Panc1 (cell line): ENCODE measurements around the gene SCPEP1. TPM values are rescaled to one million over a fixed set of nuclear protein-coding genes. Genes with fewer than 3 reads are reported as not detected.

Experiments used
- ATAC-seq: fragments of 200-7000 bp; cut with Tn5 transposase; 2 replicates; pipeline ENCODE4 v1.9.1; 2020; ENCODE audit warnings: mild to moderate bottlenecking, moderate library complexity
- BruUV-seq: library from RNA; stranded (reverse); fragments of 400-500 nt; replicated peaks from 2 replicates; lab custom pipeline; 2021; lab: Mats Ljungman, UMichigan
- CTCF ChIA-PET: fragments of 300-600 bp; sonication (Branson Sonifier 250); formaldehyde crosslinking; loops from one replicate; lab custom pipeline; 2022; ENCODE audit warnings: antibody characterized with exemption; lab: Charles Lee
- POLR2A ChIA-PET: fragments of 300-600 bp; sonication (Branson Sonifier 250); formaldehyde crosslinking; loops from one replicate; lab custom pipeline; 2022; ENCODE audit warnings: antibody characterized with exemption; lab: Charles Lee
- DNase-seq: peaks from one replicate; pipeline ENCODE4 v3.0.0-alpha.2; 2010; ENCODE audit warnings: low read depth, low spot score
- H3K27ac ChIP-seq: 2 replicates; pipeline ENCODE4 v1.5.1; 2011; ENCODE audit warnings: mild to moderate bottlenecking, low read length, inconsistent platforms
- H3K27me3 ChIP-seq: fragments of 200-500 bp; sonication (Bioruptor generic); 2 replicates; pipeline ENCODE4 v1.6.0; 2014; ENCODE audit warnings: low read length, inconsistent platforms; ENCODE audit not compliant: control insufficient read depth, insufficient read depth
- H3K36me3 ChIP-seq: fragments of 200-500 bp; sonication (Bioruptor generic); 2 replicates; pipeline ENCODE4 v1.5.1; 2014; ENCODE audit warnings: inconsistent platforms, mild to moderate bottlenecking, low read length, moderate library complexity; ENCODE audit not compliant: control insufficient read depth, insufficient read depth
- H3K4me1 ChIP-seq: 2 replicates; pipeline ENCODE4 v1.5.1; 2011; ENCODE audit warnings: inconsistent platforms, mild to moderate bottlenecking, low read length, moderate library complexity; ENCODE audit not compliant: control insufficient read depth, insufficient read depth
- H3K4me3 ChIP-seq, 2 experiments: 2 replicates each; pipeline ENCODE4 v1.5.1; 2011 to 2012; ENCODE audit warnings: low read depth in 2 of 2, low read length in 2 of 2, mild to moderate bottlenecking in 2 of 2, inconsistent platforms in 1 of 2, moderate library complexity in 1 of 2
- H3K9me3 ChIP-seq: fragments of 200-500 bp; sonication (Bioruptor generic); 2 replicates; pipeline ENCODE4 v1.5.1; 2014; ENCODE audit warnings: low read depth, mild to moderate bottlenecking, inconsistent platforms, low read length, moderate library complexity; ENCODE audit not compliant: control insufficient read depth, insufficient read depth
- CTCF ChIP-seq: fragments of 450-650 bp; IDR thresholded peaks from 2 replicates; pipeline ENCODE4 v1.5.1; 2017; ENCODE audit warnings: mild to moderate bottlenecking
- POLR2AphosphoS5 ChIP-seq: IDR thresholded peaks from 2 replicates; pipeline ENCODE4 v1.6.1; 2012; ENCODE audit warnings: mild to moderate bottlenecking, low read depth, low read length, moderate library complexity
- REST ChIP-seq, 2 experiments: IDR thresholded peaks; 2 replicates each; pipeline ENCODE4 v1.6.1; 2011 to 2012; ENCODE audit warnings: low read depth in 2 of 2, control low read depth in 1 of 2, low read length in 1 of 2, mild to moderate bottlenecking in 1 of 2, moderate library complexity in 1 of 2; ENCODE audit not compliant: insufficient read depth in 1 of 2
- SIN3A ChIP-seq: IDR thresholded peaks from 2 replicates; pipeline ENCODE4 v1.6.1; 2012; ENCODE audit warnings: low read depth, mild to moderate bottlenecking, low read length, moderate library complexity, borderline replicate concordance; ENCODE audit not compliant: insufficient read depth
- TCF7L2 ChIP-seq: IDR thresholded peaks from 2 replicates; pipeline ENCODE4 v1.6.1; 2011; ENCODE audit warnings: mild to moderate bottlenecking, low read depth, low read length, inconsistent platforms
- in situ Hi-C: cut with HindIII; loops from 2 replicates; pipeline ENCODE4 v1.10.0; 2016; ENCODE audit warnings: low sequenced_read_pairs, low pct_unique_long_range_greater_than_20kb
- intact Hi-C: fragments of 100-400 bp; cut with micrococcal nuclease; formaldehyde crosslinking; loops from one replicate; pipeline ENCODE4 v1.10.0; 2022; ENCODE audit not compliant: unreplicated experiment
- total RNA-seq: library from RNA; stranded (reverse); gene quantifications from one replicate; pipeline ENCODE4 v1.2.1, GENCODE V29; 2021; ENCODE audit not compliant: unreplicated experiment

SCPEP1 gene
- total RNA-seq, 1 experiment from 2014 or later: 50.7 TPM

- Histone ChIP-seq H3K4me1 (no peaks in the 10 kb centered on the region), H3K36me3 (no peaks in the 10 kb centered on the region), H3K9me3 (no peaks in the 10 kb centered on the region; the same call in 1 of the 2 replicates), H3K27ac (no peak overlapping the region), H3K27me3 (no peaks in the 10 kb centered on the region), H3K4me3 (no peak overlapping the region)
- CTCF ChIA-PET: no interaction called here
- in situ Hi-C loops: no loop called here
- DNase-seq (no peak), ATAC-seq (no peak)
- TF ChIP-seq TCF7L2 (no peak), CTCF (no peak), SIN3A (no peak), POLR2AphosphoS5 (no peak), REST (IDR thresholded peaks at IDR 0.05; ENCODE audit: insufficient read depth in 1 of 2, low read depth in 2 of 2, low read length in 1 of 2) (no peak)
- BruUV-seq: no TSS peak
- intact Hi-C loops: no loop called here
- POLR2A ChIA-PET: no interaction called here
Measured at GRCh38 chr17:57027852-57028251, 49.9 kb downstream of the SCPEP1 start.

GRCh38 chr17:57032343-57032742 is 54.4 kb downstream of the SCPEP1 start:
- BruUV-seq: no TSS peak
- no peak for ATAC-seq
- no peak for TF ChIP-seq CTCF
- no peak for TF ChIP-seq POLR2AphosphoS5
- no peak for TF ChIP-seq TCF7L2
- no peak for TF ChIP-seq SIN3A
- no peak for TF ChIP-seq REST (IDR thresholded peaks at IDR 0.05; ENCODE audit: insufficient read depth in 1 of 2, low read depth in 2 of 2, low read length in 1 of 2)
- in situ Hi-C loops: no loop called here
- no peaks in the 10 kb centered on the region for H3K4me1 ChIP-seq
- H3K27me3 ChIP-seq: no peaks in the 10 kb centered on the region; the same call in 1 of the 2 replicates
- POLR2A ChIA-PET: no interaction called here
- H3K4me3 ChIP-seq: no peak overlapping the region
- no peak overlapping the region for H3K27ac ChIP-seq
- DNase-seq: no peak
- H3K36me3 ChIP-seq: no peaks in the 10 kb centered on the region
- no peaks in the 10 kb centered on the region for H3K9me3 ChIP-seq
- CTCF ChIA-PET: no interaction called here
- intact Hi-C loops: no loop called here
